NCI-H82 treated with DMSO at 0.1 percent for 48 hours (cell line): ENCODE measurements around the gene PTDSS2.
"Not testable (repeated sequence)": the region's sequence is repeated elsewhere in the genome, so short reads cannot be mapped to it uniquely, and the experiment has no call there.

Experiments used
- DNase-seq: peaks from one replicate; lab custom pipeline; 2025; ENCODE audit not compliant: unreplicated experiment; lab: John Stamatoyannopoulos, UW

PTDSS2 gene

DNA sequence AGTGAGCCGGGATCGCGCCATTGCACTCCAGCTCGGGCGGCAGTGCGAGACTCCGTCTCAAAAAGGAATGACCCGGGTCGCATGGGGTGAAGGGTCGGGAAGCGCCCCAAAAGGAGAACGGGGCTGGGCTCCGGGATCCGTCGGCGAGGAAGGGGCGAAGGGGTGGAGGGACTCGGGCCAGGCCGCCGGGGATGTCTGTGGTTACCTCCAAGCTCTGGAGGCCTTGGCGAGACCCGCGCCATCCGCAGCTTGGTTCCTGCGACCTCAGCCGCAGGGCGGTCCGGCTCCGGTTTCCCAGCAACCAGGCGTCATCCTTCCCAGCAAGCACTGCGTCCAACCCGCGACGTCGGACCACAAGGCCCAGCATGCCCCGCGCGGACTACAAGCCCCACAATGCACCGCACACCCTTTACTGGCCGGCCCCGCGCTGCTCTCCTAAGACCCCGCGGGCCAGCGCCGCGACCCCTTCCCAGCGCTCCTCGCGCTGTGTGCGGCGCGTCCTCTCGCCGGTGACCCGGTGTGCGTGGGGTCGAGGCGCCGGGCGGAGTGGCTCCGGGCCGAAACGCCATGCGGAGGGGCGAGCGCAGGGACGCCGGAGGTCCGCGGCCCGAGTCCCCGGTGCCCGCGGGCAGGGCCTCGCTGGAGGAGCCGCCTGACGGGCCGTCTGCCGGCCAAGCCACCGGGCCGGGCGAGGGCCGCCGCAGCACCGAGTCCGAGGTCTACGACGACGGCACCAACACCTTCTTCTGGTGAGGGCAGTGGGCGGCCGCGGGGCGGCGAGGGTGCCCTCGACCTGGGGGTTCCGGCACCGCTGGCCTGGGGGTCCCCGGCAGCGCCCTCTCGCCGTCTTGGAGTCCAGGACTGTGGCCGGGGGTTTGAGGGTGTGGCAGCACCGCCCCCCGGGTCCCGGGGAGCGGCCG, at the start of gene PTDSS2:
PTDSS2 (plus strand) TSS at position 391 of the 920 bp plus-strand sequence; CDS start at position 568, 177 bp downstream.
- peak; percentile 87 for DNase-seq

DNA sequence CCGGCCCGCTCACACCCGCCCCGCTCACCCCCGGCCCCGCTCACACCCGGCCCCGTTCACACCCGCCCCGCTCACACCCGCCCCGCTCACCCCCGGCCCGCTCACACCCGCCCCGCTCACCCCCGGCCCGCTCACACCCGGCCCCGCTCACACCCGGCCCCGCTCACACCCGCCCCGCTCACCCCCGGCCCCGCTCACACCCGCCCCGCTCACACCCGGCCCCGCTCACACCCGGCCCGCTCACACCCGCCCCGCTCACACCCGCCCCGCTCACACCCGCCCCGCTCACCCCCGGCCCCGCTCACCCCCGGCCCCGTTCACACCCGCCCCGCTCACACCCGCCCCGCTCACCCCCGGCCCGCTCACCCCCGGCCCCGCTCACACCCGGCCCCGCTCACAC, 48.9 kb upstream of the PTDSS2 start:
- DNase-seq, result not testable (repeated sequence)

DNA sequence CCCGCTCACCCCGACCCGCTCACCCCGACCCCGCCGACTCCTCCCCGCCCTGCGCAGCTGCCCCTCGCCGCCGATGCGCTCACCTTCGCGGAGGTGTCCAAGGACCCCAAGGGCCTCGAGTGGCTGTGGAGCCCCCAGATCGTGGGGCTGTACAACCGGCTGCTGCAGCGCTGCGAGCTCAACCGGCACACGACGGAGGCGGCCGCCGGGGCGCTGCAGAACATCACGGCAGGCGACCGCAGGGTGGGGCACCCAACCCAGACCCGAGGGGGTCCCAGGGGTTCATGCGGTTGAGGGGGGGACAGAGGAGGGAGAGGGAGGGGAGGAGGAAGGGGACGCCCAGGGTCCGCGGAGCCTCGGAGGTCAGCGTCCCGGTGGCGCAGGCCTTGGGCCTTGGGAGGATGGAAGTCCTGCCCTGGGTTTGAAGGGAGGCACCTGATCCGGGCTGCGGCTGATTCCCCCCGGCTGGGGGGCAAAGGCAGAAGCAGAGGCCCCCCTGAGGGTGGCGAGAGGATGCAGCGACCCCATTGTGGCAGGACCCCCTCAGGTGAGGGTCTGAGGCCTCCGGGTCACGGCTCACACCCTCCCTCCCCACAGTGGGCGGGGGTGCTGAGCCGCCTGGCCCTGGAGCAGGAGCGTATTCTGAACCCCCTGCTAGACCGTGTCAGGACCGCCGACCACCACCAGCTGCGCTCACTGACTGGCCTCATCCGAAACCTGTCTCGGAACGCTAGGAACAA, 46.9 kb upstream of the PTDSS2 start:
- no peak for DNase-seq

DNA sequence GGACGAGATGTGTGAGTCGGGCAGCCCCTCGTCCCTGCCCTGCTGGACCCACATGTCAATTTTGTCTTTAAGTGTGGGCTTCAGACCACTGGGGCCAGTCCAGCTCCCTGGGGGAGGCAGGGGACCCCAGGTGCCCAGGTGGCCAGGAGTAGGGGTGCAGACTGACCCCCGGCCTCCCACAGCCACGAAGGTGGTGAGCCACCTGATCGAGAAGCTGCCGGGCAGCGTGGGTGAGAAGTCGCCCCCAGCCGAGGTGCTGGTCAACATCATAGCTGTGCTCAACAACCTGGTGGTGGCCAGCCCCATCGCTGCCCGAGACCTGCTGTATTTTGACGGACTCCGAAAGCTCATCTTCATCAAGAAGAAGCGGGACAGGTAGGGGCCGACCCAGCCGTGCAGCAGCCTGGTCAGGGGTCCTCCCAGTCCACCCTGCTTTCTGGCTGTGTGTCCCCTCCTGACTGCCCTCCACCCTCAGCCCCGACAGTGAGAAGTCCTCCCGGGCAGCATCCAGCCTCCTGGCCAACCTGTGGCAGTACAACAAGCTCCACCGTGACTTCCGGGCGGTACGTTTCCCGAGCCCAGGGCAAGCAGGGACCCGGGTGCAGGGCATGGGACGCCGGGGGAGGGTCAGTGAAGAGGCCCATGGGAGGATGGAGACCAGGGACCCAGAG, 46.2 kb upstream of the PTDSS2 start:
- no peak for DNase-seq

DNA sequence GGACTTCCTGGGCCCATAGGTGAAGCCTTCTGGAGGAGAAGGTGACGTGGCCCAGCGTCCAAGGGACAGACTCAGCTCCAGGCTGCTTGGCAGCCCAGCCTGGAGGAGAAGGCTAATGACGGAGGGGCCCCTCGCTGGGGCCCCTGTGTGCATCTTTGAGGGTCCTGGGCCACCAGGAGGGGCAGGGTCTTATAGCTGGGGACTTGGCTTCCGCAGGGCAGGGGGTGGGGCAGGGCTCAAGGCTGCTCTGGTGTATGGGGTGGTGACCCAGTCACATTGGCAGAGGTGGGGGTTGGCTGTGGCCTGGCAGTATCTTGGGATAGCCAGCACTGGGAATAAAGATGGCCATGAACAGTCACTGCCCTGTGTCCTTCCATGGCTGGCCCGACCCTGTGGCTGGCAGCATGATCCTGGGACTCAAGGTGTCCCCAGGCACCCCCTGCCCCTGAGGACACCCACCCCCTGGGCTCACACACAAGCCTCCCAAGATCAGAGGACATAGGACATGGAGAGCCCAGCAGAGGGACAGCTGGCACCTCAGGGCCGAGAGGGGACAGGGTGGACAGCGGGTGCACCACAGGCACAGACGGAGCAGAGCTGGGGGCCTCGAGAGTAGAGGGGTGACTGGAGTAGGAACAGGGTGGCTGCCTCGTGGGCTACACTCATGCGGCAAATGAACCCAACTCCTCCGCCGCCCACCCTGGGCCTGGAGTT, 45.4 kb upstream of the PTDSS2 start:
- no peak for DNase-seq

- DNase-seq, result no peak
Measured at GRCh38 chr11:405323-405953, 44.6 kb upstream of the PTDSS2 start.

- no peak for DNase-seq
Measured at GRCh38 chr11:405954-406795, 43.9 kb upstream of the PTDSS2 start.

DNA sequence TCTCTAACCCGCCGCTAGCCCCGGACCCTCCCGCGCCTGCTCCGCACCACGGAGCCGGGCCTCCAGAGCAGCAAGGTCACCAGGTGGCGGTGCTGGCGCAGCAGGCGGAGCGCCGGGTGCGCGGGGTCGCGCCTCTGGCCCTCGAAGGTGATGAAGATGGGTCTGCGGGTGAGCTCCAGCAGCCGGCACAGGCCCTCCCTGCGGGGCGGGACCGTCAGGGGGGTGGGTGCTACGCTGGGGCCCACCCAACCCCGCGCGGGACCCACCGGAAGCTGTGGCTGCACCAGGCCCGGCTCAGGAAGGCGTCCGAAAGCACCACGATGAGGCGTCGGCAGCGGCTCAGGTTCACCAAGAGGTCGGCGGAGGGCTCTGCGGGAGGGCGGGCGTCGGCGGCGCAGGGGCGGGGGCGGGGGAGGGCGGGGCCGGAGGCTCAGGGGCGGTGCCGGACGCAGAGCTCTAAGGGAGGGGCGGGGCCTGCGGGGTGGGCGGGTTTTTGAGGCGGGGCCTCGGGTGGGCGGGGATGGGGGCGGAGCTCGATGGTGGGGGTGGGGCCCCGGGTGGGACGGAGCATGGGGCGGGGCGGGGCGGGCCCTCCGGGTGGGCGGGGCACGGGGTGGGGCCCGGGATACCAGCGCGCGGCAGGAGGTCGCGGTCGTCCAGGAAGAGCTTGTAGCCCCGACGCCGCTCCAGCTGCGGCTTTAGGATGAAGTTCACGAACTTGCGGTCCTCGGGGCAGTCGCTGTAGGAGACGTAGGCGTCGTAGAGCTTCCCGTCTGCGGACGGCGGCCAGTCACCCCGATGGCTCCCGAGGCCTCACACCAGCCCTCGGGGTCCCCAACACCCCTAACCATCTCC, 43.1 kb upstream of the PTDSS2 start:
- peak; percentile 41 for DNase-seq

GRCh38 chr11:407651-408123, 42.4 kb upstream of the PTDSS2 start:
- DNase-seq, result no peak

DNA sequence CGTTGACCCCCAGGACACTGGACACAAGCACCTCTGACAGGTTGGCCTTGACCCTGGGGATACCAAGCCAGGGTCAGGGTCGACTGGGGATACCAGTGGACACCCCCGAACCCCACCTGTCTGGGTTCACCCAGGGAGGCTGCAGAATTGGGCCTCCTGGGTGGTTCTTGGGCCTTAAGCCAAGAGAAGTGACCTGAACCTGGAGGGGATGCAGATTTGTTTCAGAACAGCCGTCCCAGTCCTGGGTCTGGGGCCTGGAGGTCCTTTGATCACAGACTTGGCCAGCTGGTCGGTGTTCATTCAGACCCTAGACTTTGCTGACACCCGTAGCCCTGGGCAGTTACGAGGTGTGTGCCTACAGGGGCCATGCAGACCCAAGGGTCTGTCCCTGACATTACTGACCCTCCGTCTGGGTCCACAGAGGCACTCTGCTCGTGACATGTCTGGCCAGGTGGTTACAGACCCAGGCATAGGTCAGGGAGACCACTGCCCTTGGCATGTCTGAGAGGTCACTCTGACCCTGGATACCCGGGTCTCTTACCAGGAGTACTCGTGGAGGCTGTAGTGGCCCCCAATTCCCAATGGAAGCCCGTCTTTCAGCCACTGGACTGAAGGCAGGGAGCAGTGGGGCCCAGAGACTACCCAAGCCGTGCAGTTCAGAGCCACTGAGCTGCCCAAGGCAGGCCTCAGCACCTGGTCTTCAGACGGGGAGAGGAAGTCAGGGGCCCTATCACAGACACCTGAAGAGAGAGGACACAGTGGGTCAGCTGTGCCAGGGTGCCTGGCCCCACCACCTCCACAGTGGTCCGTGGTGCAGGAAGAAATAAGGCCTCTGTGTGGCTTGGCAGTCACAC, 41.7 kb upstream of the PTDSS2 start:
- no peak for DNase-seq

- DNase-seq, result no peak
Measured at GRCh38 chr11:409008-409599, 41.0 kb upstream of the PTDSS2 start.

GRCh38 chr11:409600-410483, 40.2 kb upstream of the PTDSS2 start:
- DNase-seq, result no peak

DNA sequence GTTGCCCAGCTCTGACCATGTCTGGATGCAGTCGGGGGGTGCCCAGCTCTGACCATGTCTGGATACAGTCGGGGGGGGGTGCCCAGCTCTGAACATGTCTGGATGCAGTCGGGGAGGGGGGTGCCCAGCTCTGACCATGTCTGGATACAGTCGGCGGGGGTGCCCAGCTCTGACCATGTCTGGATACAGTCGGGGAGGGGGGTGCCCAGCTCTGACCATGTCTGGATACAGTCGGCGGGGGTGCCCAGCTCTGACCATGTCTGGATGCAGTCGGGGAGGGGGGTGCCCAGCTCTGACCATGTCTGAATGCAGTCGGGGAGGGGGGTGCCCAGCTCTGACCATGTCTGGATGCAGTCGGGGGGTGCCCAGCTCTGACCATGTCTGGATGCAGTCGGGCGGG, 39.4 kb upstream of the PTDSS2 start:
- DNase-seq, result not testable (repeated sequence)

- not testable (repeated sequence) for DNase-seq
Measured at GRCh38 chr11:411520-411919, 38.6 kb upstream of the PTDSS2 start.

- no peak for DNase-seq
Measured at GRCh38 chr11:412641-413119, 37.4 kb upstream of the PTDSS2 start.
